HepG2 (cell line): ENCODE data around the gene BSG. TPM values are rescaled to one million over a fixed set of nuclear protein-coding genes. Genes with fewer than 3 reads are reported as not detected.
A peak's percentile ranks its signal among the peaks of the same experiment; 100 is the strongest.

Source experiments
- CC2D1A ChIP-seq: sonication (generic); formaldehyde crosslinking; IDR thresholded peaks from 2 replicates; pipeline ENCODE4 v1.8.1; 2023; ENCODE audit warnings: mild to moderate bottlenecking, missing genetic modification reagents
- CENPT ChIP-seq: sonication (generic); formaldehyde crosslinking; IDR thresholded peaks from 2 replicates; pipeline ENCODE4 v1.8.0; 2022; ENCODE audit warnings: low read depth, mild to moderate bottlenecking, moderate library complexity, missing genetic modification reagents
- EHMT2 ChIP-seq: fragments of 200-600 bp; sonication (generic); IDR thresholded peaks from 2 replicates; pipeline ENCODE4 v1.7.0; 2017; ENCODE audit warnings: antibody characterized with exemption, low read depth, low read length, borderline replicate concordance
- HOXA7 ChIP-seq: sonication (generic); formaldehyde crosslinking; IDR thresholded peaks from 2 replicates; pipeline ENCODE4 v1.8.1; 2022; ENCODE audit warnings: mild to moderate bottlenecking, missing genetic modification reagents, moderate library complexity
- ISX ChIP-seq: sonication (generic); formaldehyde crosslinking; conservative IDR thresholded peaks from 2 replicates; pipeline ENCODE4 v1.5.0; 2020; ENCODE audit warnings: missing genetic modification reagents
- NR2F1 ChIP-seq, 2 experiments: fragments of 450-650 bp in 1 of 2; formaldehyde crosslinking in 1 of 2; IDR thresholded peaks; 2 replicates each; pipeline versions ENCODE4 v1.5.0 to v1.6.1; 2016 to 2020; ENCODE audit warnings: mild to moderate bottlenecking in 1 of 2, missing compliant biosample characterization in 1 of 2, missing genetic modification reagents in 1 of 2, moderate library complexity in 1 of 2
- PTBP1 ChIP-seq: fragments of 200-400 bp; formaldehyde crosslinking; IDR thresholded peaks from 2 replicates; pipeline ENCODE4 v1.6.1; 2018; ENCODE audit warnings: low read length, low read depth; ENCODE audit not compliant: poor library complexity, severe bottlenecking
- SP2 ChIP-seq: sonication (generic); formaldehyde crosslinking; IDR thresholded peaks from 2 replicates; pipeline ENCODE4 v1.5.1; 2020; ENCODE audit warnings: mild to moderate bottlenecking, missing genetic modification reagents
- SP4 ChIP-seq: sonication (generic); formaldehyde crosslinking; IDR thresholded peaks from 2 replicates; pipeline ENCODE4 v1.8.1; 2023; ENCODE audit warnings: mild to moderate bottlenecking, missing genetic modification reagents
- STAT5B ChIP-seq: sonication (generic); formaldehyde crosslinking; IDR thresholded peaks from 2 replicates; pipeline ENCODE4 v1.4.0; 2020; ENCODE audit warnings: missing genetic modification reagents
- TOPORS ChIP-seq: sonication (generic); formaldehyde crosslinking; IDR thresholded peaks from 2 replicates; pipeline ENCODE4 v1.8.0; 2023; ENCODE audit warnings: mild to moderate bottlenecking, missing genetic modification reagents
- ZNF136 ChIP-seq: sonication (generic); formaldehyde crosslinking; IDR thresholded peaks from 2 replicates; pipeline ENCODE4 v1.8.1; 2022; ENCODE audit warnings: low read depth, mild to moderate bottlenecking, moderate library complexity, missing genetic modification reagents
- ZNF558 ChIP-seq: sonication (generic); formaldehyde crosslinking; IDR thresholded peaks from 2 replicates; pipeline ENCODE4 v1.9.0; 2022; ENCODE audit warnings: mild to moderate bottlenecking, missing genetic modification reagents, borderline replicate concordance
- ZNF749 ChIP-seq: sonication (generic); formaldehyde crosslinking; IDR thresholded peaks from 2 replicates; pipeline ENCODE4 v1.8.0; 2022; ENCODE audit warnings: mild to moderate bottlenecking, missing genetic modification reagents, moderate library complexity, borderline replicate concordance
- polyA plus RNA-seq, 8 experiments: library from polyadenylated mRNA; depleted of rRNA in 3 of 8; stranded (reverse) in 7 of 8; unstranded in 1 of 8; fragments of >200 nt; fragmentation: Illumina TruSeq in 4 of 8; extraction: Trizol in 4 of 8; gene quantifications; 2 replicates each; pipeline versions ENCODE4 v1.2.1 to v1.2.3, GENCODE V29; 2011 to 2016; ENCODE audit warnings: low read depth in 4 of 8, missing spikeins in 1 of 8, mixed read lengths in 1 of 8; ENCODE audit not compliant: insufficient read depth in 1 of 8
- total RNA-seq, 5 experiments: library from RNA; depleted of rRNA; stranded (reverse); fragments of >200 nt; fragmentation: Illumina TruSeq; extraction: Trizol; gene quantifications; 2 replicates each; pipeline ENCODE4 v1.2.3, GENCODE V29; 2016; ENCODE audit warnings: low read depth in 1 of 5
- TF ChIP-seq, protein P1 (sequence below): sonication (generic); formaldehyde crosslinking; IDR thresholded peaks from 2 replicates; pipeline ENCODE4 v1.8.0; 2022; ENCODE audit warnings: mild to moderate bottlenecking, missing genetic modification reagents, moderate library complexity
- TF ChIP-seq, protein P2 (sequence below): sonication (generic); formaldehyde crosslinking; IDR thresholded peaks from 2 replicates; pipeline ENCODE4 v1.9.0; 2022; ENCODE audit warnings: missing genetic modification reagents, mild to moderate bottlenecking, borderline replicate concordance
- TF ChIP-seq, protein P3 (sequence below): sonication (generic); formaldehyde crosslinking; IDR thresholded peaks from 2 replicates; pipeline ENCODE4 v1.8.0; 2022; ENCODE audit warnings: mild to moderate bottlenecking, missing genetic modification reagents, moderate library complexity
- TF ChIP-seq, protein P4 (sequence below): sonication (generic); formaldehyde crosslinking; IDR thresholded peaks from 2 replicates; pipeline ENCODE4 v1.4.0; 2020; ENCODE audit warnings: missing genetic modification reagents; ENCODE audit errors: not compliant biosample characterization
- TF ChIP-seq, protein P5 (sequence below): sonication (generic); formaldehyde crosslinking; IDR thresholded peaks from 2 replicates; pipeline ENCODE4 v1.4.0; 2020; ENCODE audit warnings: missing genetic modification reagents, borderline replicate concordance
- TF ChIP-seq, protein P6 (sequence below): sonication (generic); formaldehyde crosslinking; IDR thresholded peaks from 2 replicates; pipeline ENCODE4 v1.5.0; 2020; ENCODE audit warnings: missing genetic modification reagents, mild to moderate bottlenecking, borderline replicate concordance
- TF ChIP-seq, protein P7 (sequence below): IDR thresholded peaks from 2 replicates; pipeline ENCODE4 v1.6.1; 2016; ENCODE audit warnings: missing biosample characterization, missing genetic modification reagents, low read depth

Gene BSG
- total and polyA plus RNA-seq, 2 of the 13 experiments (the other 11 are each of a cell fraction or from before 2014, with no cell fraction given): 309 to 754 TPM

DNA sequence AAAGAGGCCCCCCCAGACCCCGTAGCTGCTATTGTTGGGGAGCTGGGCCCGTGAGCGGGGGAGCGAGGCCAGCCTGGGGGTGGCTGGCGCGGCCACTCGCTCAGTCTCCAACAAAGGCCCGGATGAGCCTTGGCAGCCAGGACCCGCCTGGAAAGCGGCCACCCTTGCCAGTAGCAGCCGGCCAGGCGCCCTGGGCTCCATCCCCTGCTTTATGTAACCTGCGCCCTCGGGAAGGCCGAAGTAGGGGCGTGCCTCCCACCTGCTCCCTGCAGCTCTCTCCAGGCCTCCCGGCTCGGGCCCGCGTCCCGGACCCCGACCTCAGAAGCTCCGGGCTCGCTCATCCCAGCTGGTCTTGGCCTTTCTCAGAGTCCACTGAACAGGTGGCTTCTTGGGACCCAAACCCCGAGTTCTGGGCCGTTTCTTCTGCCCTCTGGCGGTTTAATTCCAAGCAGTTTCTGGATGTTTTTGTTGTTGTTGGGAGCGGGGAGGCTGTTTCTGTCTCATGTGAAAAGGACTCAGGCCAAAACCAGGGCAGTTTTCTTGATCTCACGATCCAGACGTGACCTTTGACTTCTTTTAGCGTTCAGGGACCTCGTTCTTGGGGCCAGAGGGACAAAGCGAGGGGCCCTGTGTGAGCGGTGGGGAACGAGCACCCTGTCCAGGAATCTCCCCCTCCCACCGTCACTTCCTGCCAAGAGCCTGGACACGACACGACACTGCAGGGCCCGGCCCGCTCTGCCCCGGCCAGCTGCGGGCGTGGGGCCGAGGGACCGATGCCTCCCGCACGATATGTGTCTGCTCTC is 39.6 kb upstream of the BSG start (continued):
- no peak for TF ChIP-seq CC2D1A (CRISPR knock-in tag)
- TF ChIP-seq, protein P1, sequence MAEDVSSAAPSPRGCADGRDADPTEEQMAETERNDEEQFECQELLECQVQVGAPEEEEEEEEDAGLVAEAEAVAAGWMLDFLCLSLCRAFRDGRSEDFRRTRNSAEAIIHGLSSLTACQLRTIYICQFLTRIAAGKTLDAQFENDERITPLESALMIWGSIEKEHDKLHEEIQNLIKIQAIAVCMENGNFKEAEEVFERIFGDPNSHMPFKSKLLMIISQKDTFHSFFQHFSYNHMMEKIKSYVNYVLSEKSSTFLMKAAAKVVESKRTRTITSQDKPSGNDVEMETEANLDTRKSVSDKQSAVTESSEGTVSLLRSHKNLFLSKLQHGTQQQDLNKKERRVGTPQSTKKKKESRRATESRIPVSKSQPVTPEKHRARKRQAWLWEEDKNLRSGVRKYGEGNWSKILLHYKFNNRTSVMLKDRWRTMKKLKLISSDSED: no peak
- TF ChIP-seq, protein P2, sequence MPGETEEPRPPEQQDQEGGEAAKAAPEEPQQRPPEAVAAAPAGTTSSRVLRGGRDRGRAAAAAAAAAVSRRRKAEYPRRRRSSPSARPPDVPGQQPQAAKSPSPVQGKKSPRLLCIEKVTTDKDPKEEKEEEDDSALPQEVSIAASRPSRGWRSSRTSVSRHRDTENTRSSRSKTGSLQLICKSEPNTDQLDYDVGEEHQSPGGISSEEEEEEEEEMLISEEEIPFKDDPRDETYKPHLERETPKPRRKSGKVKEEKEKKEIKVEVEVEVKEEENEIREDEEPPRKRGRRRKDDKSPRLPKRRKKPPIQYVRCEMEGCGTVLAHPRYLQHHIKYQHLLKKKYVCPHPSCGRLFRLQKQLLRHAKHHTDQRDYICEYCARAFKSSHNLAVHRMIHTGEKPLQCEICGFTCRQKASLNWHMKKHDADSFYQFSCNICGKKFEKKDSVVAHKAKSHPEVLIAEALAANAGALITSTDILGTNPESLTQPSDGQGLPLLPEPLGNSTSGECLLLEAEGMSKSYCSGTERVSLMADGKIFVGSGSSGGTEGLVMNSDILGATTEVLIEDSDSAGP (CRISPR knock-in tag): peak; percentile 64; the same call in 1 of the 2 replicates
- TF ChIP-seq, protein P3, sequence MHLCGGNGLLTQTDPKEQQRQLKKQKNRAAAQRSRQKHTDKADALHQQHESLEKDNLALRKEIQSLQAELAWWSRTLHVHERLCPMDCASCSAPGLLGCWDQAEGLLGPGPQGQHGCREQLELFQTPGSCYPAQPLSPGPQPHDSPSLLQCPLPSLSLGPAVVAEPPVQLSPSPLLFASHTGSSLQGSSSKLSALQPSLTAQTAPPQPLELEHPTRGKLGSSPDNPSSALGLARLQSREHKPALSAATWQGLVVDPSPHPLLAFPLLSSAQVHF: no peak
- TF ChIP-seq SP4 (CRISPR knock-in tag): no peak
- TF ChIP-seq, protein P4, sequence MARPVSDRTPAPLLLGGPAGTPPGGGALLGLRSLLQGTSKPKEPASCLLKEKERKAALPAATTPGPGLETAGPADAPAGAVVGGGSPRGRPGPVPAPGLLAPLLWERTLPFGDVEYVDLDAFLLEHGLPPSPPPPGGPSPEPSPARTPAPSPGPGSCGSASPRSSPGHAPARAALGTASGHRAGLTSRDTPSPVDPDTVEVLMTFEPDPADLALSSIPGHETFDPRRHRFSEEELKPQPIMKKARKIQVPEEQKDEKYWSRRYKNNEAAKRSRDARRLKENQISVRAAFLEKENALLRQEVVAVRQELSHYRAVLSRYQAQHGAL (CRISPR knock-in tag): no peak
- TF ChIP-seq ISX (CRISPR knock-in tag): no peak
- TF ChIP-seq PTBP1: no peak
- no peak for TF ChIP-seq ZNF558 (CRISPR knock-in tag)
- TF ChIP-seq, protein P5, sequence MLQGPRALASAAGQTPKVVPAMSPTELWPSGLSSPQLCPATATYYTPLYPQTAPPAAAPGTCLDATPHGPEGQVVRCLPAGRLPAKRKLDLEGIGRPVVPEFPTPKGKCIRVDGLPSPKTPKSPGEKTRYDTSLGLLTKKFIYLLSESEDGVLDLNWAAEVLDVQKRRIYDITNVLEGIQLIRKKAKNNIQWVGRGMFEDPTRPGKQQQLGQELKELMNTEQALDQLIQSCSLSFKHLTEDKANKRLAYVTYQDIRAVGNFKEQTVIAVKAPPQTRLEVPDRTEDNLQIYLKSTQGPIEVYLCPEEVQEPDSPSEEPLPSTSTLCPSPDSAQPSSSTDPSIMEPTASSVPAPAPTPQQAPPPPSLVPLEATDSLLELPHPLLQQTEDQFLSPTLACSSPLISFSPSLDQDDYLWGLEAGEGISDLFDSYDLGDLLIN (CRISPR knock-in tag): no peak
- TF ChIP-seq, protein P6, sequence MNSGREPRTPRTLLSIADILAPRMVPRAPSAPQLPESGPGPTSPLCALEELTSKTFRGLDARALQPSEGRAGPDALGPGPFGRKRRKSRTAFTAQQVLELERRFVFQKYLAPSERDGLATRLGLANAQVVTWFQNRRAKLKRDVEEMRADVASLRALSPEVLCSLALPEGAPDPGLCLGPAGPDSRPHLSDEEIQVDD (CRISPR knock-in tag): no peak
- TF ChIP-seq EHMT2: no peak
- TF ChIP-seq CENPT: no peak
- no peak for TF ChIP-seq HOXA7 (CRISPR knock-in tag)
- TF ChIP-seq, protein P7, sequence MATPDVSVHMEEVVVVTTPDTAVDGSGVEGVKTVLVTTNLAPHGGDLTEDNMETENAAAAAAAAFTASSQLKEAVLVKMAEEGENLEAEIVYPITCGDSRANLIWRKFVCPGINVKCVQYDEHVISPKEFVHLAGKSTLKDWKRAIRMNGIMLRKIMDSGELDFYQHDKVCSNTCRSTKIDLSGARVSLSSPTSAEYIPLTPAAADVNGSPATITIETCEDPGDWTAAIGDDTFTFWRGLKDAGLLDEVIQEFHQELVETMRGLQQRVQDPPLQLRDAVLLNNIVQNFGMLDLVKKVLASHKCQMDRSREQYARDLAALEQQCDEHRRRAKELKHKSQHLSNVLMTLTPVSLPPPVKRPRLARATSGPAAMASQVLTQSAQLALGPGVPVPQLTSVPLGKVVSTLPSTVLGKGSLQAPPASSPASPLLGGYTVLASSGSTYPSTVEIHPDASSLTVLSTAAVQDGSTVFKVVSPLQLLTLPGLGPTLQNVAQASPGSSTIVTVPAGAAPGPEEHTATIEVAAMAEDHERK (CRISPR knock-in tag): no peak
- peak; percentile 19 to 48; a peak in 1 of 4 replicates for TF ChIP-seq NR2F1 (CRISPR knock-in tag; IDR thresholded peaks at IDR 0.05)
- no peak for TF ChIP-seq ZNF136 (CRISPR knock-in tag)
- TF ChIP-seq TOPORS: no peak
- TF ChIP-seq ZNF749: no peak
- no peak for TF ChIP-seq STAT5B (CRISPR knock-in tag)
- no peak for TF ChIP-seq SP2 (CRISPR knock-in tag)
